Measurements from ENCODE around the gene NCOA5. TPM values are rescaled to one million over a fixed set of nuclear protein-coding genes. Genes with fewer than 3 reads are reported as not detected.

Gene NCOA5
- total RNA-seq, 1 experiment from 2014 or later, result 34.4 TPM

DNA sequence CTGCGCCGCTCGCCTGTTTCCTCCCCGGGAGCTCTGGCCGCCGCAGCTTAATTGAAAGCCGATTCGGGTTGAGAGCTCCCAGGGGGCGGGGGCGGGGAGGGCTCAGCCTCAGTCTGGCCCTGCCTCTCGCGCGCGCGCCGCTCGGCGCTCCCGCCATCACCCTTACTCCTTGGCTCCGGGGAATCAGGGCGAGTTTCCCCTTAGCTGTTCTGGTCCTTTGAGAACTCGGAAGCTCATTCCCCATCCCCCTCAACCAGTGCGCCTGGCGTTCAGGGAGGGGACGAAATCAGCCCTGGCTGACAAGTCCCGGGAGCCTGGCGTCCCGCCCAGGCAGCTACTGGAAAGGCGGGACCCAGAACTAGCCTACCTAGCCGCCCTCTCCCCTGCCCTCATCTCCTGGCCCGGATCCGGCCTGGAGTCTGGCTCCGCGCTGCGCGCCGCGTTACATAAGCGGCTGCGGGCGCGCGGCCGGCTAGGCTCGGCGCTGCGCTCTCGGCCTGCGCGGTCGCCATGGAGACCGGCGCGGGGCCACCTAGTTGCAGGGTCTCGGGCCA is 58.0 kb downstream of the NCOA5 start:
- no peaks in the 10 kb centered on the region for H3K36me3 Mint-ChIP-seq (ENCODE audit: insufficient read depth, unreplicated experiment)

DNA sequence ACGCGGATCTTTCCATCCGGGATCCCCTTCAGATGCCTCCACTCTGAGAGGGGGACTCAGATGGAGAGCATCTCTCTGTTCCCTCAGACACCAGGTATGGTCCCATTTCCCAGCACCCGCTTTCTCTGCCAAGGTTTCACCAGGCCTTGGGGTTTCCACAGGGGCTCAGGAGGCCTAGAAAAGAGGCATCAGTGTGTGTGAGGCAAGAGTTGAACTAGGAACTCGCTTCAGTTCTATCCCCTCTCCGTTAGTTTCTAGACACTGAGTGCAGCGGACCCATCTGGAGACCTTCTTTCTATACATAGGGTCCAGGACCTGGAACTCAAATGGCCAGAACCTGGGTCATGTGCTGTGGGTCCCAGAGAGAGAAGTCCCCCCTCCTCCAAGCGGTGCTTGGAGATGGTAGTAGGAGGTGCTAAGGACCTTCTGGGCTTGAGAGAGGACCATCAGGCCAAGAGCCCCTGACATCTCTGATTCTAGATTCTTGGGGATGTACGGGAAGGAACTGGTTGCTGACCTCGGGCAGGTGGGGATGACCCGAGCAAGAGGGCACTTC is 58.7 kb downstream of the NCOA5 start:
- H3K9me3 Mint-ChIP-seq (ENCODE audit: low read depth, unreplicated experiment), result no peaks in the 10 kb centered on the region
- H3K36me3 Mint-ChIP-seq (ENCODE audit: insufficient read depth, unreplicated experiment), result no peaks in the 10 kb centered on the region
- no peak for DNase-seq
- TF ChIP-seq CTCF (IDR thresholded peaks at IDR 0.05; ENCODE audit: unreplicated experiment), result no peak
- H3K27me3 Mint-ChIP-seq (ENCODE audit: unreplicated experiment), result peaks cover 53% of the 10 kb centered on the region
- H3K4me3 Mint-ChIP-seq (ENCODE audit: low read depth, unreplicated experiment), result no peak overlapping the region
- CTCF ChIA-PET, result interaction anchor here (0.6 to 1.0 kb wide), 3 partner anchors 8 to 131 kb away, joined by 3 to 4 read pairs (median 3); no protein-coding TSS in a partner anchor
- no TSS peak for BruUV-seq (replicated peaks)
- intact Hi-C loops (cut with micrococcal nuclease; ENCODE audit: unreplicated experiment), result no loop called here
- H3K4me1 Mint-ChIP-seq (ENCODE audit: low read depth, unreplicated experiment), result no peaks in the 10 kb centered on the region
- H3K27ac Mint-ChIP-seq (ENCODE audit: unreplicated experiment), result no peak overlapping the region

More for the DNA sequence above, 58.0 kb downstream of the NCOA5 start:
- Mint-ChIP-seq H3K27me3 (ENCODE audit: unreplicated experiment) (peaks cover 53% of the 10 kb centered on the region), H3K4me1 (ENCODE audit: low read depth, unreplicated experiment) (no peaks in the 10 kb centered on the region), H3K9me3 (ENCODE audit: low read depth, unreplicated experiment) (no peaks in the 10 kb centered on the region), H3K27ac (ENCODE audit: unreplicated experiment) (no peak overlapping the region), H3K4me3 (ENCODE audit: low read depth, unreplicated experiment) (no peak overlapping the region)
- intact Hi-C loops (cut with micrococcal nuclease; ENCODE audit: unreplicated experiment), result no loop called here
- CTCF ChIA-PET, result interaction anchor here (0.6 to 1.0 kb wide), 3 partner anchors 9 to 130 kb away, joined by 3 to 4 read pairs (median 3); no protein-coding TSS in a partner anchor
- DNase-seq, result no peak
- TF ChIP-seq CTCF (IDR thresholded peaks at IDR 0.05; ENCODE audit: unreplicated experiment), result no peak
- BruUV-seq (replicated peaks), result no TSS peak

- no TSS peak for BruUV-seq (replicated peaks)
- Mint-ChIP-seq H3K27me3 (ENCODE audit: unreplicated experiment) (peaks cover 53% of the 10 kb centered on the region), H3K9me3 (ENCODE audit: low read depth, unreplicated experiment) (no peaks in the 10 kb centered on the region), H3K4me1 (ENCODE audit: low read depth, unreplicated experiment) (no peaks in the 10 kb centered on the region), H3K36me3 (ENCODE audit: insufficient read depth, unreplicated experiment) (no peaks in the 10 kb centered on the region), H3K4me3 (ENCODE audit: low read depth, unreplicated experiment) (no peak overlapping the region), H3K27ac (ENCODE audit: unreplicated experiment) (no peak overlapping the region)
- intact Hi-C loops (cut with micrococcal nuclease; ENCODE audit: unreplicated experiment), result no loop called here
- no peak for DNase-seq
- no peak for TF ChIP-seq CTCF (IDR thresholded peaks at IDR 0.05; ENCODE audit: unreplicated experiment)
- CTCF ChIA-PET, result interaction anchor here (1.3 kb wide), 1 partner anchor 16 kb away, joined by 4 read pairs; no protein-coding TSS in a partner anchor
These were observed 59.3 kb downstream of the NCOA5 start for GRCh38 chr20:46030284-46031013.

DNA sequence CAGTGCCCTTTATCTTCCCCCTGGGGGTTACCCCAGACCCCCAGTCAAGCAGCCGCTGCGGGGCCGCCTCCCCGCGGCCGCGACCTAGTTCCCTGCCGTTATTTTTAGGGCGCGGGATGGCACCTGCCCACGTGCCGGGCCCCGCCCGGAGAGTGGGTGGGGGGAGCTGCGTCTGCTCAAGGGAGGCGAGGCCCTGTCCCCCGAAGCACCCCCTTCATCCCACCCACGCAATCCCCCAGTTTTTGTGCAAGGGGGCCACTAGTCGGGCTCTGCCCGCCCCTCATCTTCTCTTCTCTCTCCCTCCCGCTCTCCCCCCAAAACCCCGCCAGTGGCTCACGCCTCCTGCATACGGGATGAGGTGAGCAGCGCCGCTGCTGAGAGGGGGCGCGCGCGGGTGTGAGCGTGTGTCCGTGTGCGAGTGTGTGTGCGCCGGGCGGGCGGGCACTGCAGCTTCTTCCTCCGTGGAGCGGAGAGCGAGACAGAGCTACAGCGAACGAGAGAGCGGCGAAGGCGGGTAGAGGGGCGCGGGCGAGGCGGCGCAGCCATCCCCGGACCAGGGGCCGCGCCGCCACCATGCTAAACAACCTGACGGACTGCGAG is 60.9 kb downstream of the NCOA5 start, which contains the start of gene SLC12A5:
TSS of gene SLC12A5 (plus strand) at position 444 of the 600 bp plus-strand sequence. CDS start at position 574, 130 bp downstream.
- BruUV-seq (replicated peaks), result no TSS peak
- Mint-ChIP-seq H3K36me3 (ENCODE audit: insufficient read depth, unreplicated experiment) (no peaks in the 10 kb centered on the region), H3K9me3 (ENCODE audit: low read depth, unreplicated experiment) (no peaks in the 10 kb centered on the region), H3K4me3 (ENCODE audit: low read depth, unreplicated experiment) (no peak within 1 kb of the TSS), H3K27me3 (ENCODE audit: unreplicated experiment) (peaks cover 53% of the 10 kb centered on the region), H3K4me1 (ENCODE audit: low read depth, unreplicated experiment) (no peaks in the 10 kb centered on the region), H3K27ac (ENCODE audit: unreplicated experiment) (no peak within 1 kb of the TSS)
- CTCF ChIA-PET, result interaction anchor here (0.9 kb wide), 1 partner anchor 100 kb away, joined by 4 read pairs; no protein-coding TSS in a partner anchor
- intact Hi-C loops (cut with micrococcal nuclease; ENCODE audit: unreplicated experiment), result loop anchor here (10.0 kb wide), 1 partner anchor 306 kb away; no protein-coding TSS in a partner anchor
- DNase-seq, result no peak
- TF ChIP-seq CTCF (IDR thresholded peaks at IDR 0.05; ENCODE audit: unreplicated experiment), result no peak

Measured in Calu3 (cell line).